GM13977 (cell line): ENCODE data around the gene ADH1B.

Experiments used
- DNase-seq: peaks from one replicate; pipeline ENCODE4 v3.0.0; 2012; ENCODE audit warnings: low spot score
- CTCF ChIP-seq: IDR thresholded peaks from 2 replicates; pipeline ENCODE4 v1.5.1; 2012; ENCODE audit warnings: mild to moderate bottlenecking, control low read depth; ENCODE audit not compliant: insufficient read depth; ENCODE audit errors: extremely low read depth, missing control alignments
- in situ Hi-C: fragments of 300-500 bp; cut with MboI; formaldehyde crosslinking; loops from one replicate; pipeline ENCODE4 v1.12.0; 2022; ENCODE audit warnings: low sequenced_read_pairs, low pct_unique_long_range_greater_than_20kb, mixed read lengths, inconsistent platforms; ENCODE audit not compliant: unreplicated experiment

The ADH1B gene

GRCh38 chr4:99282731-99283130 lies 38.5 kb downstream of the ADH1B start:
- no peak for TF ChIP-seq CTCF
- no peak for DNase-seq
- in situ Hi-C loops = no loop called here

GRCh38 chr4:99281261-99281660 lies 39.9 kb downstream of the ADH1B start:
- no peak for TF ChIP-seq CTCF
- in situ Hi-C loops = no loop called here
- no peak for DNase-seq

- in situ Hi-C loops = no loop called here
- DNase-seq = no peak
- no peak for TF ChIP-seq CTCF
These were observed 44.8 kb downstream of the ADH1B start for GRCh38 chr4:99276417-99276816.

GRCh38 chr4:99275885-99276284 lies 45.3 kb downstream of the ADH1B start:
- TF ChIP-seq CTCF = no peak
- no peak for DNase-seq
- in situ Hi-C loops = no loop called here

- in situ Hi-C loops = no loop called here
- TF ChIP-seq CTCF = no peak
- DNase-seq = no peak
These were observed 46.2 kb downstream of the ADH1B start for GRCh38 chr4:99275050-99275449.

GRCh38 chr4:99273704-99274103 lies 47.5 kb downstream of the ADH1B start:
- no peak for TF ChIP-seq CTCF
- in situ Hi-C loops = no loop called here
- DNase-seq = no peak

- DNase-seq = no peak
- no peak for TF ChIP-seq CTCF
- in situ Hi-C loops = no loop called here
These were observed 56.3 kb downstream of the ADH1B start for GRCh38 chr4:99264927-99265326.
